ENCODE measurements around the gene SZT2. TPM values are rescaled to one million over a fixed set of nuclear protein-coding genes. Genes with fewer than 3 reads are reported as not detected.

Gene SZT2
- total and polyA plus RNA-seq, 2 of the 4 experiments (the other 2 are of a cell fraction): 9.5 to 14.3 TPM

DNA sequence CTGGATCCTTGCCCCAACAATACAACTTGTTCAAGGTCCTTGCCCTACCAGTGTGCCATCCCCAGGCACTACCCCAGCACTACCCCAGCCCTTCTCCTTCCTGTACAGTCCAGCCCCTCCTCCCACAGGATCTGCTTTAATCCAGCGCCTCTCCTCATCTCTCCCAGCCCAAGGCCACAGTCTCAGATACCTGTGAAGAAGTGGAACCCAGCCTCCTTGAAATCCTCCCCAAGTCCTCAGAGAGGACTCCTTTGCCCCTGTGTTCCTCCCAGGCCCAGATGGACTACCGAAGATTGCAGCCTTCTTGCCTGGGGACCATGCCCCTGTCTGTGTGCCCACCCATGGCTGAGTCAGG lies 37.4 kb upstream of the SZT2 start:
- ATAC-seq (ENCODE audit: low read depth) (no peak), DNase-seq (no peak)
- ChIA-PET CTCF (no interaction called here), POLR2A (ENCODE audit: unreplicated experiment) (no interaction called here)
- H2AK5ac ChIP-seq (ENCODE audit: low read depth, low read length): peak overlapping the region; percentile 87
- H4K20me1 ChIP-seq (ENCODE audit: insufficient read depth, low read length): peaks cover 3% of the 10 kb centered on the region; the same call in 1 of the 2 replicates
- in situ Hi-C loops (cut with MboI; ENCODE audit: low sequenced_read_pairs): loop anchor here (10.0 kb wide), 1 partner anchor 118 kb away; no protein-coding TSS in a partner anchor
- H3K36me3 ChIP-seq (ENCODE audit: control insufficient read depth, insufficient read depth, low read length): no peaks in the 10 kb centered on the region
- peak overlapping the region; percentile 19 for H2AFZ ChIP-seq (replicated peaks; ENCODE audit: low read length, poor library complexity)
- TF ChIP-seq SMC3 (IDR thresholded peaks at IDR 0.05; ENCODE audit: low read depth, low read length) (no peak), NFE2L2 (IDR thresholded peaks at IDR 0.05; ENCODE audit: low read depth, low read length) (no peak)
- H3K27ac ChIP-seq (ENCODE audit: insufficient read depth, low read length): no peak overlapping the region
- H2BK120ac ChIP-seq (ENCODE audit: low read depth, low read length): peak overlapping the region; percentile 34; the same call in 1 of the 2 replicates
- 88% methylated on average over 1 of the region's 2 CpGs; no CpG with 5 or more reads in 1 of the 2 experiments for WGBS, 2 experiments (ENCODE audit: extremely low coverage in 2 of 2, insufficient read length in 1 of 2)
- H4K8ac ChIP-seq (ENCODE audit: low read depth in 2 of 2, low read length in 2 of 2): no peak overlapping the region
- no TSS peak for BruUV-seq (replicated peaks)
- peak overlapping the region; percentile 15 for H2AK9ac ChIP-seq (replicated peaks; ENCODE audit: low read depth, low read length, poor library complexity)
- H2BK15ac ChIP-seq (ENCODE audit: low read depth, low read length): peak overlapping the region; percentile 72; the same call in 1 of the 3 replicates
- H3K4me2 ChIP-seq (ENCODE audit: low read depth, low read length): no peak overlapping the region
- no peak overlapping the region for H3K14ac ChIP-seq (replicated peaks; ENCODE audit: low read depth, low read length)
- 0 out of 2 replicates have a peak, but pooled peaks cover 7% of the 10 kb centered on the region for H3K27me3 ChIP-seq (ENCODE audit: control insufficient read depth, insufficient read depth, low read length)
- H3K4me3 ChIP-seq (ENCODE audit: insufficient read depth, low read depth, low read length): no peak overlapping the region
- no peak overlapping the region for H4K5ac ChIP-seq (ENCODE audit: low read depth, low read length)
- no peak overlapping the region for H4K91ac ChIP-seq (ENCODE audit: insufficient read depth, low read depth, low read length)
- peak overlapping the region; percentile 9 for H2BK5ac ChIP-seq (ENCODE audit: low read depth, low read length, poor library complexity, severe bottlenecking)
- no peak overlapping the region for H3K23ac ChIP-seq (ENCODE audit: low read depth, low read length)
- H3K79me1 ChIP-seq (ENCODE audit: low read depth in 1 of 2, low read length in 2 of 2): no peaks in the 10 kb centered on the region
- H3K9me3 ChIP-seq (ENCODE audit: control insufficient read depth, insufficient read depth, low read length): no peaks in the 10 kb centered on the region
- no peak overlapping the region for H3K18ac ChIP-seq (ENCODE audit: low read depth, low read length)
- dilution Hi-C loops (cut with HindIII; ENCODE audit: low sequenced_read_pairs, unreplicated experiment): no loop called here
- no peak overlapping the region for H3K9ac ChIP-seq (ENCODE audit: low read depth, low read length)
- no peak overlapping the region for H3K56ac ChIP-seq (ENCODE audit: extremely low read depth, insufficient read depth, low read length)
- H3K4me1 ChIP-seq (ENCODE audit: control insufficient read depth, insufficient read depth, low read length): peaks cover 18% of the 10 kb centered on the region
- peaks cover 13% of the 10 kb centered on the region for H3K9me1 ChIP-seq (ENCODE audit: insufficient read depth, low read length)
- H3K4ac ChIP-seq (ENCODE audit: low read depth, low read length): peak overlapping the region; percentile 51
- H2BK20ac ChIP-seq (ENCODE audit: low read depth, low read length): no peak overlapping the region; the same call in 1 of the 2 replicates
- intact Hi-C loops (cut with micrococcal nuclease): no loop called here
